HCT116 (cell line): ENCODE data around the gene MMP26. TPM values are rescaled to one million over a fixed set of nuclear protein-coding genes. Genes with fewer than 3 reads are reported as not detected.

Source experiments
- ATAC-seq: fragments of 200-7000 bp; cut with Tn5 transposase; 2 replicates; pipeline ENCODE4 v1.9.1; 2020; ENCODE audit warnings: mild to moderate bottlenecking, moderate library complexity
- BruUV-seq: library from RNA; stranded (reverse); fragments of 400-500 nt; replicated peaks from 2 replicates; lab custom pipeline; 2021; lab: Mats Ljungman, UMichigan
- CTCF ChIA-PET: fragments of 300-600 bp; sonication (Branson Sonifier 250); formaldehyde crosslinking; loops from one replicate; lab custom pipeline; 2021; ENCODE audit warnings: antibody characterized with exemption; lab: Charles Lee
- POLR2A ChIA-PET: fragments of 300-600, 350-600 bp; sonication (Branson Sonifier 250); formaldehyde crosslinking; loops from one replicate; lab custom pipeline; 2021; ENCODE audit warnings: antibody characterized with exemption; lab: Charles Lee
- RAD21 ChIA-PET, 2 experiments: fragments of 300-600 bp; sonication (Branson Sonifier 250); formaldehyde crosslinking; loops; one replicate each; lab custom pipeline; 2023; ENCODE audit warnings: low total read pairs in 2 of 2; ENCODE audit not compliant: uncharacterized antibody in 2 of 2, unreplicated experiment in 2 of 2, low non-redundant PET in 1 of 2; lab: Charles Lee
- DNase-seq: peaks from one replicate; pipeline ENCODE4 v3.0.0-alpha.2; 2010; ENCODE audit warnings: low read depth, low spot score
- H2AFZ ChIP-seq: fragments of 200-600 bp; shearing (Covaris generic), sonication (generic); 2 replicates; pipeline ENCODE4 v1.6.1; 2017; ENCODE audit warnings: low read depth, mixed run types, mixed read lengths, antibody characterized with exemption, low read length; ENCODE audit not compliant: poor library complexity, severe bottlenecking
- H3K27ac ChIP-seq: 2 replicates; pipeline ENCODE4 v1.5.1; 2012; ENCODE audit warnings: low read depth, low read length
- H3K27me3 ChIP-seq: fragments of 200-600 bp; sonication (generic); 2 replicates; pipeline ENCODE4 v1.6.1; 2016; ENCODE audit warnings: mixed run types, low read length, mixed read lengths; ENCODE audit not compliant: insufficient read depth
- H3K36me3 ChIP-seq, 2 experiments: fragments of 200-500 bp in 1 of 2; fragments of 200-600 bp in 1 of 2; sonication (Bioruptor generic) in 1 of 2; sonication (generic) in 1 of 2; 2 replicates each; pipeline versions ENCODE4 v1.5.1 to v1.6.1; 2014 to 2016; ENCODE audit warnings: low read length in 2 of 2, inconsistent platforms in 1 of 2, mixed read lengths in 1 of 2, mixed run types in 1 of 2; ENCODE audit not compliant: insufficient read depth in 2 of 2, control insufficient read depth in 1 of 2
- H3K4me1 ChIP-seq, 2 experiments: fragments of 200-600 bp in 1 of 2; sonication (generic) in 1 of 2; 2 replicates each; pipeline versions ENCODE4 v1.5.1 to v1.6.1; 2012 to 2017; ENCODE audit warnings: low read length in 2 of 2, inconsistent platforms in 1 of 2, mild to moderate bottlenecking in 1 of 2, mixed read lengths in 1 of 2, mixed run types in 1 of 2, moderate library complexity in 1 of 2; ENCODE audit not compliant: insufficient read depth in 2 of 2, control insufficient read depth in 1 of 2
- H3K4me2 ChIP-seq: fragments of 200-600 bp; sonication (generic); 2 replicates; pipeline ENCODE4 v1.6.1; 2017; ENCODE audit warnings: mixed run types, low read length, mixed read lengths
- H3K4me3 ChIP-seq, 2 experiments: fragments of 200-600 bp in 1 of 2; sonication (generic) in 1 of 2; replicated peaks in 1 of 2; 2 replicates each; pipeline ENCODE4 v1.5.1; 2011 to 2016; ENCODE audit warnings: low read length in 2 of 2, control low read depth in 1 of 2, low read depth in 1 of 2, mild to moderate bottlenecking in 1 of 2, mixed read lengths in 1 of 2, mixed run types in 1 of 2
- H3K79me2 ChIP-seq: fragments of 200-600 bp; sonication (generic); 2 replicates; pipeline ENCODE4 v1.6.1; 2017; ENCODE audit warnings: mild to moderate bottlenecking, mixed run types, low read length, moderate library complexity, mixed read lengths; ENCODE audit not compliant: insufficient read depth
- H3K9ac ChIP-seq: fragments of 200-600 bp; sonication (generic); 2 replicates; pipeline ENCODE4 v1.6.1; 2016; ENCODE audit warnings: low read length, mixed read lengths
- H3K9me2 ChIP-seq: fragments of 200-600 bp; sonication (generic), shearing (Covaris generic); 2 replicates; pipeline ENCODE4 v1.6.1; 2017; ENCODE audit warnings: mixed run types, mild to moderate bottlenecking, moderate library complexity; ENCODE audit not compliant: insufficient read depth
- H3K9me3 ChIP-seq, 2 experiments: fragments of 200-500 bp in 1 of 2; fragments of 200-600 bp in 1 of 2; sonication (Bioruptor generic) in 1 of 2; sonication (generic) in 1 of 2; 2 replicates each; pipeline ENCODE4 v1.6.1; 2014 to 2017; ENCODE audit warnings: low read length in 2 of 2, mixed read lengths in 2 of 2, inconsistent platforms in 1 of 2, low read depth in 1 of 2, mild to moderate bottlenecking in 1 of 2, mixed run types in 1 of 2, moderate library complexity in 1 of 2; ENCODE audit not compliant: control insufficient read depth in 1 of 2, insufficient read depth in 1 of 2
- H4K20me1 ChIP-seq: fragments of 200-600 bp; sonication (generic), shearing (Covaris generic); 2 replicates; pipeline ENCODE4 v1.6.1; 2017; ENCODE audit warnings: mixed run types, mild to moderate bottlenecking, moderate library complexity; ENCODE audit not compliant: insufficient read depth
- CBX3 ChIP-seq: IDR thresholded peaks from 2 replicates; pipeline ENCODE4 v1.6.1; 2012; ENCODE audit warnings: low read depth
- EZH2 ChIP-seq: fragments of 200-600 bp; sonication (generic); IDR thresholded peaks from 2 replicates; pipeline ENCODE4 v1.6.1; 2017; ENCODE audit warnings: antibody characterized with exemption, mixed run types
- EZH2phosphoT487 ChIP-seq: fragments of 200-600 bp; IDR thresholded peaks from 2 replicates; pipeline ENCODE4 v1.6.1; 2018; ENCODE audit warnings: antibody characterized with exemption, borderline replicate concordance
- JUND ChIP-seq: IDR thresholded peaks from 2 replicates; pipeline ENCODE4 v1.6.1; 2012
- RAD21 ChIP-seq: IDR thresholded peaks from 2 replicates; pipeline ENCODE4 v1.6.1; 2012; ENCODE audit warnings: low read depth, mild to moderate bottlenecking
- TCF7L2 ChIP-seq: IDR thresholded peaks from 2 replicates; pipeline ENCODE4 v1.7.0; 2011; ENCODE audit warnings: borderline replicate concordance, inconsistent platforms; ENCODE audit not compliant: insufficient read depth, insufficient read length; ENCODE audit errors: extremely low read depth
- ZFX ChIP-seq: fragments of 450-650 bp; IDR thresholded peaks from 2 replicates; pipeline ENCODE4 v1.6.1; 2017
- intact Hi-C: fragments of 100-400 bp; cut with micrococcal nuclease; formaldehyde crosslinking; loops from 2 replicates; pipeline ENCODE4 v1.10.0; 2022
- total RNA-seq: library from RNA; stranded (reverse); gene quantifications from one replicate; pipeline ENCODE4 v1.2.1, GENCODE V29; 2021; ENCODE audit not compliant: unreplicated experiment
- TF ChIP-seq, protein P1 (sequence below): IDR thresholded peaks from 2 replicates; pipeline ENCODE4 v1.6.1; 2012; ENCODE audit warnings: low read depth
- TF ChIP-seq, protein P2 (sequence below): IDR thresholded peaks from 2 replicates; pipeline ENCODE4 v1.6.1; 2011; ENCODE audit warnings: mild to moderate bottlenecking, low read length, moderate library complexity; ENCODE audit not compliant: insufficient replicate concordance; ENCODE audit errors: extremely low read depth
- TF ChIP-seq, protein P3 (sequence below): IDR thresholded peaks from 2 replicates; pipeline ENCODE4 v1.6.1; 2012
- TF ChIP-seq, protein P4 (sequence below): IDR thresholded peaks from 2 replicates; pipeline ENCODE4 v1.6.1; 2012

Gene MMP26
- total RNA-seq, 1 experiment from 2014 or later, result not detected

DNA sequence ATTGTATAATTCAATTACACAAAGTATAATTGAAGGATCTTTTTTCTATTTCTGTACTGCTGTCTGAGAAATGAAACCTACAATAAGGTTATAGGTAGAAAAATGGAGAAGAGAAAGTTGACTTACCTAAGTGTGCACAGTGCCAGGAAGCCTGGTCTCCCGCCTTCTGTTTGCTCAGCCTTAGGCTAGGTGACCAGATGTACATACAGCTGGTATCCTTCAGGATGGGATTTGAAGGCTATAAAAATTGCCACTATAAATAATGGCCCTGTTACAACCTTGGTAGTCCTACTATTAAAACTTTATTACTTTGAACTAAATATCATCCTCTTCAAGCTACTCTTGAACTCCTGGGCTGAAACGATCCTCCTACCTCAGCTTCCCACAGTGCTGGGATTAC lies 26.6 kb upstream of the MMP26 start:
- H3K79me2 ChIP-seq, result no peaks in the 10 kb centered on the region
- peaks cover 20% of the 10 kb centered on the region; the same call in 1 of the 2 replicates for H3K27me3 ChIP-seq
- POLR2A ChIA-PET, result no interaction called here
- RAD21 ChIA-PET, result no interaction called here
- H2AFZ ChIP-seq, result no peak overlapping the region
- H3K9ac ChIP-seq, result no peak overlapping the region
- H3K4me1 ChIP-seq, result no peaks in the 10 kb centered on the region
- BruUV-seq, result no TSS peak
- no peak overlapping the region for H3K4me2 ChIP-seq
- H3K36me3 ChIP-seq, result no peaks in the 10 kb centered on the region
- TF ChIP-seq CBX3 (no peak), JUND (no peak), TCF7L2 (no peak), EZH2 (no peak), ZFX (no peak), RAD21 (no peak), EZH2phosphoT487 (no peak)
- TF ChIP-seq, protein P1, sequence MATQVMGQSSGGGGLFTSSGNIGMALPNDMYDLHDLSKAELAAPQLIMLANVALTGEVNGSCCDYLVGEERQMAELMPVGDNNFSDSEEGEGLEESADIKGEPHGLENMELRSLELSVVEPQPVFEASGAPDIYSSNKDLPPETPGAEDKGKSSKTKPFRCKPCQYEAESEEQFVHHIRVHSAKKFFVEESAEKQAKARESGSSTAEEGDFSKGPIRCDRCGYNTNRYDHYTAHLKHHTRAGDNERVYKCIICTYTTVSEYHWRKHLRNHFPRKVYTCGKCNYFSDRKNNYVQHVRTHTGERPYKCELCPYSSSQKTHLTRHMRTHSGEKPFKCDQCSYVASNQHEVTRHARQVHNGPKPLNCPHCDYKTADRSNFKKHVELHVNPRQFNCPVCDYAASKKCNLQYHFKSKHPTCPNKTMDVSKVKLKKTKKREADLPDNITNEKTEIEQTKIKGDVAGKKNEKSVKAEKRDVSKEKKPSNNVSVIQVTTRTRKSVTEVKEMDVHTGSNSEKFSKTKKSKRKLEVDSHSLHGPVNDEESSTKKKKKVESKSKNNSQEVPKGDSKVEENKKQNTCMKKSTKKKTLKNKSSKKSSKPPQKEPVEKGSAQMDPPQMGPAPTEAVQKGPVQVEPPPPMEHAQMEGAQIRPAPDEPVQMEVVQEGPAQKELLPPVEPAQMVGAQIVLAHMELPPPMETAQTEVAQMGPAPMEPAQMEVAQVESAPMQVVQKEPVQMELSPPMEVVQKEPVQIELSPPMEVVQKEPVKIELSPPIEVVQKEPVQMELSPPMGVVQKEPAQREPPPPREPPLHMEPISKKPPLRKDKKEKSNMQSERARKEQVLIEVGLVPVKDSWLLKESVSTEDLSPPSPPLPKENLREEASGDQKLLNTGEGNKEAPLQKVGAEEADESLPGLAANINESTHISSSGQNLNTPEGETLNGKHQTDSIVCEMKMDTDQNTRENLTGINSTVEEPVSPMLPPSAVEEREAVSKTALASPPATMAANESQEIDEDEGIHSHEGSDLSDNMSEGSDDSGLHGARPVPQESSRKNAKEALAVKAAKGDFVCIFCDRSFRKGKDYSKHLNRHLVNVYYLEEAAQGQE, result no peak
- TF ChIP-seq, protein P2, sequence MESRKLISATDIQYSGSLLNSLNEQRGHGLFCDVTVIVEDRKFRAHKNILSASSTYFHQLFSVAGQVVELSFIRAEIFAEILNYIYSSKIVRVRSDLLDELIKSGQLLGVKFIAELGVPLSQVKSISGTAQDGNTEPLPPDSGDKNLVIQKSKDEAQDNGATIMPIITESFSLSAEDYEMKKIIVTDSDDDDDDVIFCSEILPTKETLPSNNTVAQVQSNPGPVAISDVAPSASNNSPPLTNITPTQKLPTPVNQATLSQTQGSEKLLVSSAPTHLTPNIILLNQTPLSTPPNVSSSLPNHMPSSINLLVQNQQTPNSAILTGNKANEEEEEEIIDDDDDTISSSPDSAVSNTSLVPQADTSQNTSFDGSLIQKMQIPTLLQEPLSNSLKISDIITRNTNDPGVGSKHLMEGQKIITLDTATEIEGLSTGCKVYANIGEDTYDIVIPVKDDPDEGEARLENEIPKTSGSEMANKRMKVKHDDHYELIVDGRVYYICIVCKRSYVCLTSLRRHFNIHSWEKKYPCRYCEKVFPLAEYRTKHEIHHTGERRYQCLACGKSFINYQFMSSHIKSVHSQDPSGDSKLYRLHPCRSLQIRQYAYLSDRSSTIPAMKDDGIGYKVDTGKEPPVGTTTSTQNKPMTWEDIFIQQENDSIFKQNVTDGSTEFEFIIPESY, result no peak
- TF ChIP-seq, protein P3, sequence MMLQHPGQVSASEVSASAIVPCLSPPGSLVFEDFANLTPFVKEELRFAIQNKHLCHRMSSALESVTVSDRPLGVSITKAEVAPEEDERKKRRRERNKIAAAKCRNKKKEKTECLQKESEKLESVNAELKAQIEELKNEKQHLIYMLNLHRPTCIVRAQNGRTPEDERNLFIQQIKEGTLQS, result no peak
- TF ChIP-seq, protein P4, sequence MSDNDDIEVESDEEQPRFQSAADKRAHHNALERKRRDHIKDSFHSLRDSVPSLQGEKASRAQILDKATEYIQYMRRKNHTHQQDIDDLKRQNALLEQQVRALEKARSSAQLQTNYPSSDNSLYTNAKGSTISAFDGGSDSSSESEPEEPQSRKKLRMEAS, result no peak
- H3K4me3 ChIP-seq, result no peak overlapping the region
- no peaks in the 10 kb centered on the region for H4K20me1 ChIP-seq
- no peak overlapping the region for H3K27ac ChIP-seq
- ATAC-seq (no peak), DNase-seq (no peak)
- CTCF ChIA-PET, result no interaction called here
- H3K9me2 ChIP-seq, result no peaks in the 10 kb centered on the region
- intact Hi-C loops, result no loop called here
- H3K9me3 ChIP-seq, result no peaks in the 10 kb centered on the region
